Embryonic facial prominence (tissue), 1 donor: ENCODE results near the gene HDX.
A peak's percentile ranks its signal among the peaks of the same experiment; 100 is the strongest.
"Not testable (repeated sequence)": the region's sequence is repeated elsewhere in the genome, so short reads cannot be mapped to it uniquely, and the experiment has no call there.

Experiments
- DNase-seq: peaks from one replicate; pipeline ENCODE4 v3.0.0-alpha.2; 2016; ENCODE audit errors: extremely low spot score

The HDX gene

DNA sequence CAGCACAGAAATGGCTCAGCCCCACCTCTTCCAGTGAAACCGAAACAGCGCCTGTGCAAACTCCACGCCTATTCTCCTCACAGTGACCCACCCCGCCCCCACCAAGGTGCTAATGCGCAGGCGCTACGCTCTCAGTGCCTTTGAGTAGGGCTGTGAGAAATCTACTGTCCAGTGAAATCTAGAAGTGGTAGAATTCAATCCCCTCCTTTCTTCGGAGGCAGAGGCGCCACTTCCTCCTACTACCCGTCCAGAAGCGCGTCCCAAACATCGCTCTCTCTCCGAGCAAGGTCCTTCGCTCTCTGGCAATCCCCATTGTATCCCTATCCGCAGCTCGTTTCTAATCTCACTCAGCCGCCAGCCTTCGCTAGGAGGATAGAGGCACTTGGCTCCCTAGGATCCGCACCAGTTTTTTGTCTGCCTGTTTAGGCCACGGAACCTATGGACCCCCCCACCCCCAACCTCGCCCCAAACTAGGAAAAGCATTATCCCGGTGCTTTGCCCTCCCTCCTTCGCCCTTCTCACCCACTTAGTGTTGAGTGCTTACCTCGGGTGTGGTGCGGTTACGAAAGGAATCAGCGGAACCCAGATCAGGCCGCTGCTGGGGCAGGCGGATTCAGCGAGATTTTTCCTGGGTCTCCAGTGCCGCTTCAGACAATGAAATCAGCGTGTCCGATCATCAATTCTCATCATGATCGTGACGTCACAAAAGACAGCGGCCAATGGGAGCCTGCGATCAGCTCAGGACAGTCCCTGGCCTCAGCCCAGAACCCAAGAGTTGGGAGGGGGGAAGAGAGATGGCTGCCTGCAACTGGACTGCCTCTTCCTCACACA is at the start of gene HDX:
TSS of gene HDX (minus strand) at position 656 of the 831 bp plus-strand sequence. CDS start 27,056 bp downstream, outside the sequence.
- DNase-seq, result peak; percentile 66

DNA sequence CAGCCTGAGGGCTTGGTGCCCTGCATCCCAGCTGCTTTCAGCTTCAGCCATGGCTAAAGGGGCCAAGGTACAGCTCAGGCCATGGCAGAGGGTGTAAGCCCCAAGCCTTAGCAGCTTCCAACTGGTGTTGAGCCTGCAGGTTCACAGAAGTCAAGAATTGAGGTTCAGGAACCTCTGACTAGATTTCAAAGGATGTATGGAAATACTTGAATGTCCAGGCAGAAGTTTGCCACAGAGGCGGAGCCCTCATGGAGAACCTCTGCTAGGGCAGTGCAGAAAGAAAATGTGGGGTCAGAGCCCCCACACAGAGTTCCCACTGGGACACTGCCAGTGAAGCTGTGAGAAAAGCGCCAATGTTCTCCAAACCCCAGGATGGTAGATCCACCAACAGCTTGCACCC is 39.1 kb upstream of the HDX start:
- not testable (repeated sequence) for DNase-seq

GRCh38 chrX:84537627-84538026 is 35.4 kb upstream of the HDX start:
- DNase-seq, result not testable (repeated sequence)

- DNase-seq, result no peak
These were observed 13.8 kb downstream of the HDX start for GRCh38 chrX:84488426-84488825.

DNA sequence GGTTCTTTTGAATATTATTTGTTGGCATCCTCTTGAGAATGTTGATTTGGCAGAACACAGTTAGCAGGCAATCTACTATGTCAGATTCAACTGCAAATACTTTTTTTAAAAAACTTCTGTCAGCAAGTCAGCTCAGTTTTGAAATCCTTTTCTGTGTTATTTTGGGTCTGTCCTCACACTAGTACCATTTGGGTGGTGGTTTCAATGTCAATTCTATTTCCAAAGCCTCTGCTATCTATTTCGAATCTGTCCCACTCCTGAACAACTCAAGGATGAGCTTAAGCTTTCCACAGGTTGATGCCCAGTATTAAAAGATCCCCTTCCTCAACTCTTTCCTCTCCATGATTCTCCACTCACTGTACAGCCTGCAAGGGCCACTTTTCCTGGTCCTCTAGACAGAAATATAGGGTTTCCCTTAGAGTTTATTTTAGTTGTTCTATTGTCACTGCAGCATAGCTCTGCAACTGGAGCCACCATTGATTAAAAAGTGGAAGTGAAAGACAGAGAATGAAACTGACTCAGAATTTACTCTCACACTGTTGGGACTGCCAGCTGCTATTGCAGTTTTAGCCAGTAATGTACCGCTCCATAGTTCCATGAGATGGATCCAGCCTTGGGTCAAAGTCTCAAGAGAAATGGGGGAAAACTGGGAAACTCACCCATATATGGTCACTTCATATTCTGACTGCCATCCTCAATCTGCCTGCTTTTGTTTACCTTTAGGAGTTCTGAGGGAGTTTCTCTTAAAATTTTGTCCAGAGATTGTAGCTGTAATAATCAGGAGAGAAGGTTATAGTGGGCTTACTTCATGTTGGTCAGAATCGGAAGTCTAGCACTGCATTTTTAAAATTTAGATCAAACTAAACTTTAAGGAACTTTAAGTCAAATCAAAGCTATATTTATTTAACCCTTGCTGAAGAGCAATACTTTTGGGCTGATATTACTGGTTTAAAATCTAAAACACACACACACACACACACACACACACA is 14.6 kb downstream of the HDX start:
- no peak for DNase-seq

- no peak for DNase-seq
These were observed 23.2 kb downstream of the HDX start for GRCh38 chrX:84479086-84479485.

- no peak for DNase-seq
These were observed 25.1 kb downstream of the HDX start for GRCh38 chrX:84477114-84477513.

DNA sequence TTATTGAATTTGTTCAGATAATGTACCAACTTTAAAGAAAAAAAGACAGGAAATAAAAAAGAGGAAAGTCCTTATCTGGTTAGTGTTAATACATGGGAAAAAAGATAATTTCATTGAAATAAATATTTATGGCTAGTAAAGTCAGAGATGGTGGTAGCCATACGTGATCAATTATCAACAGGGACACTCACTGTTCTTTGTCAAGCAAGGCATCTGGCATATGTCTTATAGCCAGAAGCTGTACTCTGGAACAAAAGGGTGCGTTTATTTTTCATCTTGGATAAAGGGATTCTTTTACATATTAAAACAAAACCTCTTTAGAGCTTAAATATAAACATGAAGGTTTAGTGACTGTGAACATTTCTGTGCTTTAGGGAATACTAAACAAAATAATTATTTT is 26.7 kb downstream of the HDX start:
- DNase-seq, result no peak

DNA sequence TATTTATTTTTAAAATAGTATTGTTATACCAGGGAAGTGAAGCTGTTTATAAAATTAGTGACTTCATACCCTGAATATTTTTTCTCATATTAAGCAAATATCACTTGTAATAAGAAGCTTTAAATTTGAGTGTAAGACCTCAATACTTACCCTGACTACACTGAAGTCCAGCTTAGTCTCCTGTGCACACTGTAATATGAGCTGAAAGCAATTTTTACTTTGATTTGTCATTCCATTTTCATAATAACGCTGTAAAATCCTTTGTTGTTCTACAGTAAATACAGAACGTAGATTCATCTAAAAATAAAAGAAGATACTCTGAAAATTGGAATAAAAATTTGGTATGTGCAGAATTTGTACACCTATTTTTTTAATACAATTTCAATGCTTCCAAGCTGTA is 27.2 kb downstream of the HDX start:
- DNase-seq, result no peak

DNA sequence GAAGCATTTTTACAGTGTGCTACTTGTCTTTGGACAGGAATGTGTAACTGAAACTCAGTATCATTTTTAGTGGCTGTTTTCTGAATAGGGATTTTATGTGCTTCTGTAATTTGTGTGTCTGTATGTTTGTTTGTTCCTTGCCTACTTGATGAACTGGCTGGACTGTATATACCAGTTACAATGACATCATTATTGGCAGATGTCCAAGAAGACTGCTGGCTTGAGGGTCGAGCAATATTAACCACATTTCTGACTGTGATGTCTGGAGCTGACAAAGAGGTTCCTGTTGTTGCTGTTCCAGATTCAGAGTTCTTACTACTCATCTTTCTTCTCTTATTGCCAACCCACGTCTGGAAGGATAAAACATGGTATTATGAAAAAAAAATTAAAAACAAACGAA is 33.0 kb downstream of the HDX start:
- no peak for DNase-seq

DNA sequence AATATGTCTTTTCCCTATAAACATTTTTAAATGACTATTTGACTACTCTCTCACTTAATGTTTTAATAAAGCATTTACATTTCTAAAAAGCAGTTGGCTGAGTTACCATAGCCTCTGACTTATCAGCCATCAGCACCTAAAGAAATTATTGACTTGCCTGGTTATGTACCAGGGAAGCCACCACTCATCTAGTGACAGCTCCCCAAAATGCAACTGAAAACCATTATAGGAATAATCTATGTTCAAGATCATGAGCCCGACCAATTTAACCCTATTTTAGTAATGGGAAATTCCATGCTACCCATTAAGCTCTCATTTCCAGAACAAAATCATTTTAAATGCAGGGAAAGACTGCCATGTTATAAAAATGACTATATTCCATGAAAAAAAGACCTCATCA is 34.4 kb downstream of the HDX start:
- DNase-seq, result no peak

GRCh38 chrX:84453351-84454246 is 48.7 kb downstream of the HDX start:
- DNase-seq, result no peak

DNA sequence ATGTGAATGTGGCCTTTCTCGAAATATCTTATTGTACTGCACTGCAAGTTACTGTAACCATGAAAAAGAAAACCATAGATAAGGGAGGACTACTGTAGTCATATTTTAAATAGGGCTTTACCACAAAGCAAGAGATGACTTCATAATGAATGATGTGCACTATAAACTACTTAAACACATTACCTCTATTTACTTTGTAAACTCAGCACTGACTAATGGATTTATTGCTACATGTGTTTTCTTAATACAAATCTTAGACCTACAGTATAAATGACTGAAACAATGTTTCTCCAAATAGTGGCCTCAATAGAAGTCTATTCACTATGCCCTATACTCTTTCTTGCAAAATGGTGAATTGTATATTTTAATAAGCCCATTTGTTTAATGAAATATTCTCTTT is 61.1 kb downstream of the HDX start:
- DNase-seq, result no peak

DNA sequence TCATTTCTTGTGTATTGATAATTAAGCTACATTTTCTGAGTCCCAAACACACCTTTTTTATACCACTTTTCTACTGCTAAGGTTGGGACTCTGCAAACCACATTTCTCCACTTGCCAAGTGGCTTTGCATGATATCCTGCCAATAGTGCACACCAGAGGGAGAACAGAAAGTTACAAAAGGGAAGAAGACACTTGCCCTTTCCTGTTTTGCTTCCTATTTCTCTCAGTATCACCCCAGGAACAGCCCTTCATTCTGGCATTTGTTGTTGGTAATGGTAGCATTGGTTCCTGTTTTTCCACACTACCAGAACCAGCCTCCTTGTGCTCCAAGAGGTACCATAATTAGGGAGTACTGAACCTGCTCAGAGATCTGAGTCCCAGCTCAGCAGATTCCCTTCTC is 87.1 kb downstream of the HDX start:
- DNase-seq, result no peak

DNA sequence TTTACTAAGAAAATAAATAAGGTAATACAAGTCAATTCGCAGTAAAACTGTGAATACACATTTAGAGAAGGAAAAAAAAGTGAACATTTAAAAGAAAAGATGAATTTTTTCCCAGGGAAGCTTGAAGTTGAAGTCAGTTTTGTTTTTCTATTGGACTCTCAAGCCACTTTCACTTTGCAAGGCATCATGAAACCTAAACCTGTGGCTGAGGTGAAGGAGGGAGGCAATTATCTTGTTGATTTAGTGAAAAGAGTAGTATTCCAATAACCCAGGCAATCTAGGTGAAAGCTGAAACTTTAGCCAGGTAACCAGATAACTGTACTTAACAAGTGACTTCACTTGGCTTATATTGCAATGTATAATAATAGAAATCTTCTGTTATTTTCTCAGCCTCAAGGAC is 138.6 kb downstream of the HDX start:
- no peak for DNase-seq

GRCh38 chrX:84363051-84363450 is 139.2 kb downstream of the HDX start:
- DNase-seq, result no peak

- no peak for DNase-seq
These were observed 139.9 kb downstream of the HDX start for GRCh38 chrX:84362184-84362838.

DNA sequence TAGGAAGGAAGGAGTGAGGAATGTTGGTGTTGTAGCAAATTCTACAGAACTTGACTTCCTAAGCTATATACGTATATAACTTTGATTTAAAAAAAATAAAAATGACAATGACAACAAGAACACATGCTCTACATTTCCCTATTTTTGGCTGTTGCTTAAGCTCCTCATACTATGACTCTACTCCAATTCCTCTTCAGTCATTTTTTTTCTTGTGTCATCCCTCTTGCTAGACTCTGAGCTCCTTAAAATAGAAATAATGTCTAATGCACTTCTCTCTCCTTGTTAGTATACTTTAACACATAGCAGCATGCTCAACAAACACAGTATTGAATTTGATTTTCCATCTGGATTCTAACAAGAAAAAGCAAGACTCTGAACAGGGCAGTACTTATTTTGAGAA is 144.0 kb downstream of the HDX start:
- no peak for DNase-seq

- DNase-seq, result no peak
These were observed 145.0 kb downstream of the HDX start for GRCh38 chrX:84357296-84357695.

DNA sequence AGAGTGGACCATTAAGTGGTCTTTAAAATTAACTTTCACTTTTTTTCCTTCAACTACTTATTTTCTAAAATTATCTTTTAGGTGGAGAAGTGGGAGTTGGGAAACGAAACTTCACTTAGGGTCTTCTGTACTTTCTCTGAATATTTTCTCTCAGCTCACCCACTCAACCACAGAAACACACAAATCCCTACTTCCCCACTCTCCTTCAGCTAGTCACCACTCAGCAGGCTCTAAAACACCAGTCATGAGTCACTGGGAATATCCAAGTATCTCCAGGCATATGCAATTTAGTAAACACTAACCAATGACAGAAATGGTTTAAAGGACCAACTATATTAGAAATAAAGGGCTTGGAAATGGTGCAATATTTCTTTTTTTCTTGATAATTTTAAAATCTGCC is 161.3 kb downstream of the HDX start:
- DNase-seq, result no peak
